NOMO-1 treated with dmso at 0.1 percent for 144 hours (cell line): Measurements from ENCODE around the gene ARHGAP25.
"Not testable (repeated sequence)": the region's sequence is repeated elsewhere in the genome, so short reads cannot be mapped to it uniquely, and the experiment has no call there.

Experiments
- DNase-seq: peaks from one replicate; lab custom pipeline; 2025; ENCODE audit not compliant: unreplicated experiment; lab: John Stamatoyannopoulos, UW

ARHGAP25 gene

GRCh38 chr2:68796295-68796905 is 61.8 kb downstream of the ARHGAP25 start:
- peak; percentile 69 for DNase-seq

- no peak for DNase-seq
Observed at GRCh38 chr2:68798569-68798968, 64.0 kb downstream of the ARHGAP25 start.

- DNase-seq = no peak
Observed at GRCh38 chr2:68799140-68800026, 64.8 kb downstream of the ARHGAP25 start.

GRCh38 chr2:68800027-68800401 is 65.4 kb downstream of the ARHGAP25 start:
- DNase-seq = no peak

- DNase-seq = no peak
Observed at GRCh38 chr2:68800517-68800916, 65.9 kb downstream of the ARHGAP25 start.

- DNase-seq = not testable (repeated sequence)
Observed at GRCh38 chr2:68802161-68802560, 67.5 kb downstream of the ARHGAP25 start.

- DNase-seq = no peak
Observed at GRCh38 chr2:68805025-68805424, 70.4 kb downstream of the ARHGAP25 start.

- DNase-seq = no peak
Observed at GRCh38 chr2:68806511-68807109, 72.0 kb downstream of the ARHGAP25 start.

- peak; percentile 83 for DNase-seq
Observed at GRCh38 chr2:68807821-68808266, 73.2 kb downstream of the ARHGAP25 start.

- no peak for DNase-seq
Observed at GRCh38 chr2:68809324-68810240, 75.0 kb downstream of the ARHGAP25 start.

GRCh38 chr2:68811364-68811763 is 76.8 kb downstream of the ARHGAP25 start:
- DNase-seq = no peak

- DNase-seq = no peak
Observed at GRCh38 chr2:68812251-68812650, 77.6 kb downstream of the ARHGAP25 start.

- DNase-seq = no peak
Observed at GRCh38 chr2:68813596-68813995, 79.0 kb downstream of the ARHGAP25 start.

- no peak for DNase-seq
Observed at GRCh38 chr2:68817306-68817705, 82.7 kb downstream of the ARHGAP25 start.

- DNase-seq = no peak
Observed at GRCh38 chr2:68819556-68819955, 84.9 kb downstream of the ARHGAP25 start.

GRCh38 chr2:68822207-68822872 is 87.7 kb downstream of the ARHGAP25 start:
- DNase-seq = no peak

GRCh38 chr2:68824831-68825230 is 90.2 kb downstream of the ARHGAP25 start:
- DNase-seq = no peak

GRCh38 chr2:68825866-68826265 is 91.3 kb downstream of the ARHGAP25 start:
- no peak for DNase-seq

- DNase-seq = no peak
Observed at GRCh38 chr2:68827666-68828065, 93.1 kb downstream of the ARHGAP25 start.
